Liver (tissue), 9 donors: ENCODE results near the gene GAL. TPM values are rescaled to one million over a fixed set of nuclear protein-coding genes. Genes with fewer than 3 reads are reported as not detected.

Source experiments
- DNase-seq: peaks from one replicate; pipeline ENCODE4 v3.0.0-alpha.2; 2017; ENCODE audit warnings: low spot score
- H3K27ac ChIP-seq, 2 donors: one replicate each; pipeline ENCODE4 v1.7.0; 2013; ENCODE audit warnings: inconsistent platforms in 2 of 2, low read length in 2 of 2, control low read depth in 1 of 2, low read depth in 1 of 2, mild to moderate bottlenecking in 1 of 2
- H3K27me3 ChIP-seq, 4 donors: one replicate each; pipeline versions ENCODE4 v1.6.1 to v1.7.0; 2013; ENCODE audit warnings: low read length in 3 of 4, inconsistent platforms in 1 of 4, mild to moderate bottlenecking in 1 of 4, moderate library complexity in 1 of 4; ENCODE audit not compliant: control insufficient read depth in 4 of 4, insufficient read depth in 4 of 4
- H3K36me3 ChIP-seq, 4 donors: one replicate each; pipeline versions ENCODE4 v1.6.1 to v1.7.0; 2013; ENCODE audit warnings: low read length in 3 of 4, mild to moderate bottlenecking in 3 of 4, low read depth in 1 of 4, moderate library complexity in 1 of 4; ENCODE audit not compliant: control insufficient read depth in 4 of 4, insufficient read depth in 3 of 4
- H3K4me1 ChIP-seq, 4 donors: one replicate each; pipeline versions ENCODE4 v1.6.1 to v1.7.0; 2013; ENCODE audit warnings: low read length in 3 of 4, mild to moderate bottlenecking in 3 of 4, moderate library complexity in 1 of 4; ENCODE audit not compliant: control insufficient read depth in 4 of 4, insufficient read depth in 4 of 4
- H3K4me3 ChIP-seq, 3 donors: one replicate each; pipeline versions ENCODE4 v1.6.1 to v1.7.0; 2013; ENCODE audit warnings: low read length in 3 of 3, control low read depth in 1 of 3, low read depth in 1 of 3, mild to moderate bottlenecking in 1 of 3
- H3K9ac ChIP-seq, 2 donors: one replicate each; pipeline ENCODE4 v1.7.0; 2013; ENCODE audit warnings: low read length in 2 of 2, mild to moderate bottlenecking in 2 of 2, moderate library complexity in 2 of 2, control low read depth in 1 of 2, low read depth in 1 of 2
- H3K9me3 ChIP-seq, 4 donors: one replicate each; pipeline versions ENCODE4 v1.6.1 to v1.7.0; 2013; ENCODE audit warnings: low read length in 3 of 4; ENCODE audit not compliant: control insufficient read depth in 4 of 4
- FOXA1 ChIP-seq: IDR thresholded peaks from 2 replicates; pipeline ENCODE4 v1.6.1; 2016; ENCODE audit warnings: antibody characterized with exemption
- FOXA2 ChIP-seq: IDR thresholded peaks from 2 replicates; pipeline ENCODE4 v1.6.1; 2016; ENCODE audit warnings: antibody characterized with exemption
- GABPA ChIP-seq, 2 donors: IDR thresholded peaks in 1 of 2; conservative IDR thresholded peaks in 1 of 2; 2 replicates each; pipeline ENCODE4 v1.6.1; 2016; ENCODE audit warnings: antibody characterized with exemption in 2 of 2, mild to moderate bottlenecking in 1 of 2, moderate library complexity in 1 of 2
- HNF4A ChIP-seq, 2 donors: conservative IDR thresholded peaks; 2 replicates each; pipeline ENCODE4 v1.6.1; 2016; ENCODE audit warnings: antibody characterized with exemption in 2 of 2, mild to moderate bottlenecking in 2 of 2
- HNF4G ChIP-seq: IDR thresholded peaks from 2 replicates; pipeline ENCODE4 v1.6.1; 2016; ENCODE audit warnings: antibody characterized with exemption
- JUND ChIP-seq, 2 donors: IDR thresholded peaks; 2 replicates each; pipeline ENCODE4 v1.6.1; 2016; ENCODE audit warnings: antibody characterized with exemption in 2 of 2
- NR2F2 ChIP-seq: IDR thresholded peaks from 2 replicates; pipeline ENCODE4 v1.6.1; 2016; ENCODE audit warnings: antibody characterized with exemption
- RAD21 ChIP-seq, 2 donors: IDR thresholded peaks; 2 replicates each; pipeline ENCODE4 v1.6.1; 2016; ENCODE audit warnings: antibody characterized with exemption in 2 of 2, mild to moderate bottlenecking in 2 of 2
- RXRA ChIP-seq, 2 donors: IDR thresholded peaks; 2 replicates each; pipeline ENCODE4 v1.6.1; 2017 to 2018; ENCODE audit warnings: antibody characterized with exemption in 2 of 2, mild to moderate bottlenecking in 1 of 2
- TAF1 ChIP-seq: conservative IDR thresholded peaks from 2 replicates; pipeline ENCODE4 v1.6.1; 2016; ENCODE audit warnings: antibody characterized with exemption, mild to moderate bottlenecking
- YY1 ChIP-seq: IDR thresholded peaks from 2 replicates; pipeline ENCODE4 v1.6.1; 2016; ENCODE audit warnings: antibody characterized with exemption, mild to moderate bottlenecking
- WGBS: extraction: QIAGEN DNeasy Blood & Tissue Kit; methylation state at CpG from one replicate; pipeline ENCODE4 v1.1.7; 2013; 5-methylcytosine and 5-hydroxymethylcytosine counted together
- polyA plus RNA-seq, 2 donors: library from polyadenylated mRNA; stranded (reverse) in 1 of 2; unstranded in 1 of 2; fragments of 200-250 nt in 1 of 2; fragments of >200 nt in 1 of 2; fragmentation: Nextera tagmentation in 1 of 2; extraction: Ambion mirVana in 1 of 2; gene quantifications; one replicate each; pipeline versions ENCODE4 v1.2.1 to v1.2.3, GENCODE V29; 2013 to 2015
- total RNA-seq, 2 donors: library from RNA; depleted of rRNA; stranded (reverse); fragments of >200 nt; gene quantifications; one replicate each; pipeline ENCODE4 v1.2.3, GENCODE V29; 2014
- TF ChIP-seq, protein P1 (sequence below): fragments of 150-350 bp; IDR thresholded peaks from 2 replicates; pipeline ENCODE4 v1.5.1; 2017; ENCODE audit warnings: improper control_type of control experiment, low read depth, low read length; ENCODE audit not compliant: missing input control
- TF ChIP-seq, protein P2 (sequence below): IDR thresholded peaks from 2 replicates; pipeline ENCODE4 v1.6.1; 2016; ENCODE audit warnings: antibody characterized with exemption
- TF ChIP-seq, protein P3 (sequence below): IDR thresholded peaks from 2 replicates; pipeline ENCODE4 v1.6.1; 2016; ENCODE audit warnings: antibody characterized with exemption
- TF ChIP-seq, protein P4 (sequence below): IDR thresholded peaks from 2 replicates; pipeline ENCODE4 v1.6.1; 2016; ENCODE audit warnings: antibody characterized with exemption
- TF ChIP-seq, protein P5 (sequence below): IDR thresholded peaks from 2 replicates; pipeline ENCODE4 v1.6.1; 2016; ENCODE audit warnings: antibody characterized with exemption, mild to moderate bottlenecking
- donor health status: healthy.
- donor health status: healthy.
- donor health status: healthy.
- donor health status: healthy.
- donor health status: healthy.

Gene GAL
- total and polyA plus RNA-seq, 4 donors: 0.47 TPM; not detected in 3

DNA sequence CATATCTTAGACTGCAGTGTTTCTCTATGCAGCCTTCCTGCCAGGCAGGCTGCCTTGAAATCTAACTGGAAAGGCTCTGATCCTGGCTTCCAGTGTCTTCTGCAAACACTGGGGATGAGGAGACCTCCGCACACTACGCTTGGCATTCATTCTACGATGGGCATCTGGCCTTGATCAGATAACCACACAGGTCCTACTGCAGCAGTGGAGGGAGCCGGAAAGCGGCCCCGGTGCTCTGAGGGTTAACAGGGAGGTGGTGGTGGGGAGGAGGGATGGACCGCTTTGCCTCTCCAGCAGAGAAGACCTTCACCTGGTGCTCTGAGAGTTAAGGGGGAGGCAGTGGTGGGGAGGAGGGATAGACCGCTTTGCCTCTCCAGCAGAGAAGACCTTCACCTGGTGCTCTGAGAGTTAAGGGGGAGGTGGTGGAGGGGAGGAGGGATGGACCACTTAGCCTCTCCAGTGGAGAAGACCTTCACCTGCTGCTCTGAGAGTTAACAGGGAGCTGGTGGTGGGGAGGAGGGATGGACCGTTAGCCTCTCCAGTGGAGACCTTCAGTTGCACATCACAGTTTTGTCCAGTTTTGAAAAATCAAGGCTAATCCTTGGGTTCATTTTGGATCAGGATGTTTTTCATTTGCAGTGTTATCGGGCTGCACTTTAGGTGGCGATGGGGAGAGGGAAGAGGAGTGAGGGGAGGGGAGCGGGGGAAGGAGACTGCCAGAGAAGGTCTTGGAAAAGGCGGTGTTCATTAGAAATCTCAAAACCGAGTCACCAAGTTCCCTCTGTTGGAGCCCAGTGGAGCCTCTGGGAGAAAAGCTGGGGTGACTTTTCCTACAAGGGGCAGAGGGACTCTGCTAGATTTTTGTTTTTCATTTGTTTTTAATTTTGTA, 5.6 kb downstream of the GAL start:
- TF ChIP-seq TAF1 (no peak), HNF4G (no peak), NR2F2 (no peak), JUND (IDR thresholded peaks at IDR 0.05) (no peak), FOXA1 (no peak), RXRA (IDR thresholded peaks at IDR 0.05) (no peak), YY1 (no peak), RAD21 (IDR thresholded peaks at IDR 0.05) (no peak), FOXA2 (no peak), GABPA (IDR thresholded peaks at IDR 0.05 in 1 of 2, conservative IDR thresholded peaks at IDR 0.05 in 1 of 2) (no peak)
- TF ChIP-seq, protein P1, sequence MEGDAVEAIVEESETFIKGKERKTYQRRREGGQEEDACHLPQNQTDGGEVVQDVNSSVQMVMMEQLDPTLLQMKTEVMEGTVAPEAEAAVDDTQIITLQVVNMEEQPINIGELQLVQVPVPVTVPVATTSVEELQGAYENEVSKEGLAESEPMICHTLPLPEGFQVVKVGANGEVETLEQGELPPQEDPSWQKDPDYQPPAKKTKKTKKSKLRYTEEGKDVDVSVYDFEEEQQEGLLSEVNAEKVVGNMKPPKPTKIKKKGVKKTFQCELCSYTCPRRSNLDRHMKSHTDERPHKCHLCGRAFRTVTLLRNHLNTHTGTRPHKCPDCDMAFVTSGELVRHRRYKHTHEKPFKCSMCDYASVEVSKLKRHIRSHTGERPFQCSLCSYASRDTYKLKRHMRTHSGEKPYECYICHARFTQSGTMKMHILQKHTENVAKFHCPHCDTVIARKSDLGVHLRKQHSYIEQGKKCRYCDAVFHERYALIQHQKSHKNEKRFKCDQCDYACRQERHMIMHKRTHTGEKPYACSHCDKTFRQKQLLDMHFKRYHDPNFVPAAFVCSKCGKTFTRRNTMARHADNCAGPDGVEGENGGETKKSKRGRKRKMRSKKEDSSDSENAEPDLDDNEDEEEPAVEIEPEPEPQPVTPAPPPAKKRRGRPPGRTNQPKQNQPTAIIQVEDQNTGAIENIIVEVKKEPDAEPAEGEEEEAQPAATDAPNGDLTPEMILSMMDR: no peak
- TF ChIP-seq, protein P2, sequence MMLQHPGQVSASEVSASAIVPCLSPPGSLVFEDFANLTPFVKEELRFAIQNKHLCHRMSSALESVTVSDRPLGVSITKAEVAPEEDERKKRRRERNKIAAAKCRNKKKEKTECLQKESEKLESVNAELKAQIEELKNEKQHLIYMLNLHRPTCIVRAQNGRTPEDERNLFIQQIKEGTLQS: no peak
- TF ChIP-seq, protein P3, sequence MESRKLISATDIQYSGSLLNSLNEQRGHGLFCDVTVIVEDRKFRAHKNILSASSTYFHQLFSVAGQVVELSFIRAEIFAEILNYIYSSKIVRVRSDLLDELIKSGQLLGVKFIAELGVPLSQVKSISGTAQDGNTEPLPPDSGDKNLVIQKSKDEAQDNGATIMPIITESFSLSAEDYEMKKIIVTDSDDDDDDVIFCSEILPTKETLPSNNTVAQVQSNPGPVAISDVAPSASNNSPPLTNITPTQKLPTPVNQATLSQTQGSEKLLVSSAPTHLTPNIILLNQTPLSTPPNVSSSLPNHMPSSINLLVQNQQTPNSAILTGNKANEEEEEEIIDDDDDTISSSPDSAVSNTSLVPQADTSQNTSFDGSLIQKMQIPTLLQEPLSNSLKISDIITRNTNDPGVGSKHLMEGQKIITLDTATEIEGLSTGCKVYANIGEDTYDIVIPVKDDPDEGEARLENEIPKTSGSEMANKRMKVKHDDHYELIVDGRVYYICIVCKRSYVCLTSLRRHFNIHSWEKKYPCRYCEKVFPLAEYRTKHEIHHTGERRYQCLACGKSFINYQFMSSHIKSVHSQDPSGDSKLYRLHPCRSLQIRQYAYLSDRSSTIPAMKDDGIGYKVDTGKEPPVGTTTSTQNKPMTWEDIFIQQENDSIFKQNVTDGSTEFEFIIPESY: no peak
- TF ChIP-seq, protein P4, sequence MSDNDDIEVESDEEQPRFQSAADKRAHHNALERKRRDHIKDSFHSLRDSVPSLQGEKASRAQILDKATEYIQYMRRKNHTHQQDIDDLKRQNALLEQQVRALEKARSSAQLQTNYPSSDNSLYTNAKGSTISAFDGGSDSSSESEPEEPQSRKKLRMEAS: no peak
- 57% methylated on average over 14 of the region's 14 CpGs for WGBS
- Histone ChIP-seq H3K4me1 (peaks cover 0 to 2% (median under 1%) of the 10 kb centered on the region in 4 donors), H3K9me3 (no peaks in the 10 kb centered on the region), H3K9ac (no peak overlapping the region), H3K27me3 (peaks cover 0 to 5% (median 2%) of the 10 kb centered on the region in 4 donors), H3K27ac (no peak overlapping the region), H3K4me3 (no peak overlapping the region), H3K36me3 (no peaks in the 10 kb centered on the region)
- DNase-seq: no peak

GRCh38 chr11:68690671-68691401, 6.5 kb downstream of the GAL start:
- H3K4me3 ChIP-seq: no peak overlapping the region
- H3K27me3 ChIP-seq: no peaks in the 10 kb centered on the region
- DNase-seq: no peak
- no peak overlapping the region for H3K27ac ChIP-seq
- TF ChIP-seq FOXA1 (no peak), JUND (IDR thresholded peaks at IDR 0.05) (no peak), NR2F2 (no peak), YY1 (no peak), HNF4A (conservative IDR thresholded peaks at IDR 0.05) (no peak), RXRA (IDR thresholded peaks at IDR 0.05) (no peak)
- TF ChIP-seq, protein P3: no peak
- TF ChIP-seq, protein P4: no peak
- TF ChIP-seq, protein P5, sequence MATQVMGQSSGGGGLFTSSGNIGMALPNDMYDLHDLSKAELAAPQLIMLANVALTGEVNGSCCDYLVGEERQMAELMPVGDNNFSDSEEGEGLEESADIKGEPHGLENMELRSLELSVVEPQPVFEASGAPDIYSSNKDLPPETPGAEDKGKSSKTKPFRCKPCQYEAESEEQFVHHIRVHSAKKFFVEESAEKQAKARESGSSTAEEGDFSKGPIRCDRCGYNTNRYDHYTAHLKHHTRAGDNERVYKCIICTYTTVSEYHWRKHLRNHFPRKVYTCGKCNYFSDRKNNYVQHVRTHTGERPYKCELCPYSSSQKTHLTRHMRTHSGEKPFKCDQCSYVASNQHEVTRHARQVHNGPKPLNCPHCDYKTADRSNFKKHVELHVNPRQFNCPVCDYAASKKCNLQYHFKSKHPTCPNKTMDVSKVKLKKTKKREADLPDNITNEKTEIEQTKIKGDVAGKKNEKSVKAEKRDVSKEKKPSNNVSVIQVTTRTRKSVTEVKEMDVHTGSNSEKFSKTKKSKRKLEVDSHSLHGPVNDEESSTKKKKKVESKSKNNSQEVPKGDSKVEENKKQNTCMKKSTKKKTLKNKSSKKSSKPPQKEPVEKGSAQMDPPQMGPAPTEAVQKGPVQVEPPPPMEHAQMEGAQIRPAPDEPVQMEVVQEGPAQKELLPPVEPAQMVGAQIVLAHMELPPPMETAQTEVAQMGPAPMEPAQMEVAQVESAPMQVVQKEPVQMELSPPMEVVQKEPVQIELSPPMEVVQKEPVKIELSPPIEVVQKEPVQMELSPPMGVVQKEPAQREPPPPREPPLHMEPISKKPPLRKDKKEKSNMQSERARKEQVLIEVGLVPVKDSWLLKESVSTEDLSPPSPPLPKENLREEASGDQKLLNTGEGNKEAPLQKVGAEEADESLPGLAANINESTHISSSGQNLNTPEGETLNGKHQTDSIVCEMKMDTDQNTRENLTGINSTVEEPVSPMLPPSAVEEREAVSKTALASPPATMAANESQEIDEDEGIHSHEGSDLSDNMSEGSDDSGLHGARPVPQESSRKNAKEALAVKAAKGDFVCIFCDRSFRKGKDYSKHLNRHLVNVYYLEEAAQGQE: no peak
- H3K36me3 ChIP-seq: no peaks in the 10 kb centered on the region
- H3K9me3 ChIP-seq: no peaks in the 10 kb centered on the region
- H3K9ac ChIP-seq: no peak overlapping the region
- no peaks in the 10 kb centered on the region for H3K4me1 ChIP-seq
- 68% methylated on average over 16 of the region's 16 CpGs for WGBS
